K562 (cell line): ENCODE results near the gene DSCAM.

Experiments
- EZH2 ChIP-seq: IDR thresholded peaks from 2 replicates; pipeline ENCODE4 v1.6.1; 2012; ENCODE audit warnings: low read depth, mild to moderate bottlenecking, inconsistent platforms, low read length, borderline replicate concordance
- GATAD2A ChIP-seq: fragments of 450-650 bp; IDR thresholded peaks from 2 replicates; pipeline ENCODE4 v1.6.1; 2017
- KLF1 ChIP-seq: fragments of 450-650 bp; IDR thresholded peaks from 2 replicates; pipeline ENCODE4 v1.6.1; 2016; ENCODE audit warnings: missing genetic modification characterization, missing compliant biosample characterization
- NFYB ChIP-seq: IDR thresholded peaks from 2 replicates; pipeline ENCODE4 v1.6.1; 2011; ENCODE audit warnings: mild to moderate bottlenecking, moderate library complexity; ENCODE audit not compliant: insufficient read length; ENCODE audit errors: extremely low read depth
- PHF8 ChIP-seq: fragments of 200-600 bp; sonication (generic); IDR thresholded peaks from 2 replicates; pipeline ENCODE4 v1.6.1; 2012; ENCODE audit warnings: mixed run types, mild to moderate bottlenecking, inconsistent platforms, low read length, moderate library complexity, borderline replicate concordance
- SAFB ChIP-seq: fragments of 200-400 bp; formaldehyde crosslinking; IDR thresholded peaks from 2 replicates; pipeline ENCODE4 v1.6.1; 2017; ENCODE audit warnings: low read depth, low read length, borderline replicate concordance
- SIN3A ChIP-seq, 2 experiments: fragments of 150-350 bp in 1 of 2; IDR thresholded peaks; 2 replicates each; pipeline ENCODE4 v1.6.1; 2011 to 2016; ENCODE audit warnings: borderline replicate concordance in 2 of 2, low read depth in 2 of 2, low read length in 2 of 2, mild to moderate bottlenecking in 2 of 2, moderate library complexity in 2 of 2; ENCODE audit not compliant: control insufficient read depth in 1 of 2
- TFAM ChIP-seq: fragments of 250-450 bp; sonication (Bioruptor Pico); conservative IDR thresholded peaks from 2 replicates; pipeline ENCODE4 v1.5.0; 2021; ENCODE audit warnings: mild to moderate bottlenecking, moderate library complexity
- ZFP30 ChIP-seq: fragments of 250-450 bp; sonication (Bioruptor Pico); IDR thresholded peaks from 2 replicates; pipeline ENCODE4 v1.8.0; 2022; ENCODE audit warnings: moderate library complexity, mild to moderate bottlenecking, inconsistent platforms, borderline replicate concordance
- TF ChIP-seq, protein P1 (sequence below): fragments of 250-450 bp; sonication (Bioruptor Pico); IDR thresholded peaks from 2 replicates; pipeline ENCODE4 v1.4.0; 2020; ENCODE audit warnings: mild to moderate bottlenecking, moderate library complexity
- TF ChIP-seq, protein P2 (sequence below), 3 experiments: IDR thresholded peaks in 2 of 3; conservative IDR thresholded peaks in 1 of 3; 2 replicates each; pipeline ENCODE4 v1.5.1; 2011 to 2012; ENCODE audit warnings: low read length in 3 of 3, mild to moderate bottlenecking in 3 of 3, control low read depth in 2 of 3, improper control_type of control experiment in 1 of 3, inconsistent platforms in 1 of 3, low read depth in 1 of 3, mixed read lengths in 1 of 3, moderate library complexity in 1 of 3; ENCODE audit not compliant: insufficient read depth in 2 of 3
- TF ChIP-seq, protein P3 (sequence below): sonication (generic); formaldehyde crosslinking; IDR thresholded peaks from 2 replicates; pipeline ENCODE4 v1.9.0; 2022; ENCODE audit warnings: mild to moderate bottlenecking, missing genetic modification reagents

DNA sequence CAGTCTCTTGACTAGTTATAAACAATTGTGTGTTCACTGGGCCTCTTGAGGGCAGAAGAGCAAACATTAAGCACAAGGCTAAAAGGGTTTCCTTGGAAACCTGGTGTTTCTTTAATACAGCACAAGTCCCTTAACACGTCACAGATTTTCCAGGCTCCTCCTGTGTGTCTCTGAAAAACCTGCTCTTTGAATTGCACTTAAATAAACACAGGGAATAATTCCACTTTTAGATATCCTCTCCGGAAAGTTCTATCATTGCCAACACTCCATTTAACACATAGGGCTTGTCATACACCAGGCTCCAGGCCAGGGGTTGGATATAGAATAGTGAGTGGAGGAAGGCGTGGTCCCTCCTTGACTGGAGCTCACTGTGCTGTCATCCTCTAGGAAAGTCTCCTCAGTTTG lies 442.6 kb downstream of the DSCAM start:
- TF ChIP-seq EZH2 (no peak), PHF8 (no peak), SAFB (no peak), SIN3A (IDR thresholded peaks at IDR 0.05; ENCODE audit: borderline replicate concordance in 2 of 2, control insufficient read depth in 1 of 2, low read depth in 2 of 2, low read length in 2 of 2) (no peak), KLF1 (tag) (no peak), NFYB (no peak), TFAM (no peak), GATAD2A (no peak), ZFP30 (CRISPR knock-in tag) (no peak)
- TF ChIP-seq, protein P1, sequence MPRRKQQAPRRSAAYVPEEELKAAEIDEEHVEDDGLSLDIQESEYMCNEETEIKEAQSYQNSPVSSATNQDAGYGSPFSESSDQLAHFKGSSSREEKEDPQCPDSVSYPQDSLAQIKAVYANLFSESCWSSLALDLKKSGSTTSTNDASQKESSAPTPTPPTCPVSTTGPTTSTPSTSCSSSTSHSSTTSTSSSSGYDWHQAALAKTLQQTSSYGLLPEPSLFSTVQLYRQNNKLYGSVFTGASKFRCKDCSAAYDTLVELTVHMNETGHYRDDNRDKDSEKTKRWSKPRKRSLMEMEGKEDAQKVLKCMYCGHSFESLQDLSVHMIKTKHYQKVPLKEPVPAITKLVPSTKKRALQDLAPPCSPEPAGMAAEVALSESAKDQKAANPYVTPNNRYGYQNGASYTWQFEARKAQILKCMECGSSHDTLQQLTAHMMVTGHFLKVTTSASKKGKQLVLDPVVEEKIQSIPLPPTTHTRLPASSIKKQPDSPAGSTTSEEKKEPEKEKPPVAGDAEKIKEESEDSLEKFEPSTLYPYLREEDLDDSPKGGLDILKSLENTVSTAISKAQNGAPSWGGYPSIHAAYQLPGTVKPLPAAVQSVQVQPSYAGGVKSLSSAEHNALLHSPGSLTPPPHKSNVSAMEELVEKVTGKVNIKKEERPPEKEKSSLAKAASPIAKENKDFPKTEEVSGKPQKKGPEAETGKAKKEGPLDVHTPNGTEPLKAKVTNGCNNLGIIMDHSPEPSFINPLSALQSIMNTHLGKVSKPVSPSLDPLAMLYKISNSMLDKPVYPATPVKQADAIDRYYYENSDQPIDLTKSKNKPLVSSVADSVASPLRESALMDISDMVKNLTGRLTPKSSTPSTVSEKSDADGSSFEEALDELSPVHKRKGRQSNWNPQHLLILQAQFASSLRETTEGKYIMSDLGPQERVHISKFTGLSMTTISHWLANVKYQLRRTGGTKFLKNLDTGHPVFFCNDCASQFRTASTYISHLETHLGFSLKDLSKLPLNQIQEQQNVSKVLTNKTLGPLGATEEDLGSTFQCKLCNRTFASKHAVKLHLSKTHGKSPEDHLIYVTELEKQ (CRISPR knock-in tag): no peak
- TF ChIP-seq, protein P2, sequence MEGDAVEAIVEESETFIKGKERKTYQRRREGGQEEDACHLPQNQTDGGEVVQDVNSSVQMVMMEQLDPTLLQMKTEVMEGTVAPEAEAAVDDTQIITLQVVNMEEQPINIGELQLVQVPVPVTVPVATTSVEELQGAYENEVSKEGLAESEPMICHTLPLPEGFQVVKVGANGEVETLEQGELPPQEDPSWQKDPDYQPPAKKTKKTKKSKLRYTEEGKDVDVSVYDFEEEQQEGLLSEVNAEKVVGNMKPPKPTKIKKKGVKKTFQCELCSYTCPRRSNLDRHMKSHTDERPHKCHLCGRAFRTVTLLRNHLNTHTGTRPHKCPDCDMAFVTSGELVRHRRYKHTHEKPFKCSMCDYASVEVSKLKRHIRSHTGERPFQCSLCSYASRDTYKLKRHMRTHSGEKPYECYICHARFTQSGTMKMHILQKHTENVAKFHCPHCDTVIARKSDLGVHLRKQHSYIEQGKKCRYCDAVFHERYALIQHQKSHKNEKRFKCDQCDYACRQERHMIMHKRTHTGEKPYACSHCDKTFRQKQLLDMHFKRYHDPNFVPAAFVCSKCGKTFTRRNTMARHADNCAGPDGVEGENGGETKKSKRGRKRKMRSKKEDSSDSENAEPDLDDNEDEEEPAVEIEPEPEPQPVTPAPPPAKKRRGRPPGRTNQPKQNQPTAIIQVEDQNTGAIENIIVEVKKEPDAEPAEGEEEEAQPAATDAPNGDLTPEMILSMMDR (IDR thresholded peaks at IDR 0.05 in 2 of 3, conservative IDR thresholded peaks at IDR 0.05 in 1 of 3; ENCODE audit: insufficient read depth in 2 of 3, low read depth in 1 of 3, low read length in 3 of 3): no peak
- TF ChIP-seq, protein P3, sequence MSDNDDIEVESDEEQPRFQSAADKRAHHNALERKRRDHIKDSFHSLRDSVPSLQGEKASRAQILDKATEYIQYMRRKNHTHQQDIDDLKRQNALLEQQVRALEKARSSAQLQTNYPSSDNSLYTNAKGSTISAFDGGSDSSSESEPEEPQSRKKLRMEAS: no peak
